ENCODE data around the gene CTIF.

DNA sequence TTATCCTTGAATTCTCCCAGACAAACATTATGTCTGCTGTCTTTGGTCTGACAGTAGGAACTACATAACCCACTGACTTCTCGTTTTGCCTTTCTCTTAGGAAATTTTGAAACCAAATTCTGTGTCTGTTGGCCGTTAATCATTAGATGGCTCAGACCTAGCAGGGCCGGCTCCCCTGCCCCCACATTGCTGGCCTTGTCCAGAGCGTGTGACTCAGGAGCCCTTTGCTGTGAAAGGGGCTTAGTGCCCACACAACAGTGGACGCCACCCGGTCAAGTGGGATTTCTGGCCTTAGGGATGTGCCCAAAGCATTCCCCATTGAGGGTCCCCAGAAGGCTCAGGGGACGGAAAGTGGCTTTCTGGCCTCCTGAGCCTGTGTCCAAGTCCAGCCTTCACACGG is 137.5 kb downstream of the CTIF start:
- TF ChIP-seq, protein P1, sequence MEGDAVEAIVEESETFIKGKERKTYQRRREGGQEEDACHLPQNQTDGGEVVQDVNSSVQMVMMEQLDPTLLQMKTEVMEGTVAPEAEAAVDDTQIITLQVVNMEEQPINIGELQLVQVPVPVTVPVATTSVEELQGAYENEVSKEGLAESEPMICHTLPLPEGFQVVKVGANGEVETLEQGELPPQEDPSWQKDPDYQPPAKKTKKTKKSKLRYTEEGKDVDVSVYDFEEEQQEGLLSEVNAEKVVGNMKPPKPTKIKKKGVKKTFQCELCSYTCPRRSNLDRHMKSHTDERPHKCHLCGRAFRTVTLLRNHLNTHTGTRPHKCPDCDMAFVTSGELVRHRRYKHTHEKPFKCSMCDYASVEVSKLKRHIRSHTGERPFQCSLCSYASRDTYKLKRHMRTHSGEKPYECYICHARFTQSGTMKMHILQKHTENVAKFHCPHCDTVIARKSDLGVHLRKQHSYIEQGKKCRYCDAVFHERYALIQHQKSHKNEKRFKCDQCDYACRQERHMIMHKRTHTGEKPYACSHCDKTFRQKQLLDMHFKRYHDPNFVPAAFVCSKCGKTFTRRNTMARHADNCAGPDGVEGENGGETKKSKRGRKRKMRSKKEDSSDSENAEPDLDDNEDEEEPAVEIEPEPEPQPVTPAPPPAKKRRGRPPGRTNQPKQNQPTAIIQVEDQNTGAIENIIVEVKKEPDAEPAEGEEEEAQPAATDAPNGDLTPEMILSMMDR (IDR thresholded peaks at IDR 0.05; ENCODE audit: low read length), result no peak
- no peak for TF ChIP-seq EZH2phosphoT487 (IDR thresholded peaks at IDR 0.05; ENCODE audit: low read length)
- no peak for TF ChIP-seq EZH2 (optimal IDR thresholded peaks at IDR 0.05; ENCODE audit: low read depth, low read length)

All from MM.1S (cell line).